MM.1S (cell line): ENCODE results near the gene SUN5.
"Not testable (repeated sequence)": the region's sequence is repeated elsewhere in the genome, so short reads cannot be mapped to it uniquely, and the experiment has no call there.

Experiments used
- CTCF ChIP-seq: fragments of 300-600 bp; sonication (generic); IDR thresholded peaks from 2 replicates; pipeline ENCODE4 v1.5.1; 2016; ENCODE audit warnings: antibody characterized with exemption, low read length, mixed read lengths
- EZH2 ChIP-seq: fragments of 300-600 bp; sonication (generic); optimal IDR thresholded peaks from 2 replicates; pipeline ENCODE3; 2017; ENCODE audit warnings: low read depth, mild to moderate bottlenecking, antibody characterized with exemption, low read length, mixed read lengths

DNA sequence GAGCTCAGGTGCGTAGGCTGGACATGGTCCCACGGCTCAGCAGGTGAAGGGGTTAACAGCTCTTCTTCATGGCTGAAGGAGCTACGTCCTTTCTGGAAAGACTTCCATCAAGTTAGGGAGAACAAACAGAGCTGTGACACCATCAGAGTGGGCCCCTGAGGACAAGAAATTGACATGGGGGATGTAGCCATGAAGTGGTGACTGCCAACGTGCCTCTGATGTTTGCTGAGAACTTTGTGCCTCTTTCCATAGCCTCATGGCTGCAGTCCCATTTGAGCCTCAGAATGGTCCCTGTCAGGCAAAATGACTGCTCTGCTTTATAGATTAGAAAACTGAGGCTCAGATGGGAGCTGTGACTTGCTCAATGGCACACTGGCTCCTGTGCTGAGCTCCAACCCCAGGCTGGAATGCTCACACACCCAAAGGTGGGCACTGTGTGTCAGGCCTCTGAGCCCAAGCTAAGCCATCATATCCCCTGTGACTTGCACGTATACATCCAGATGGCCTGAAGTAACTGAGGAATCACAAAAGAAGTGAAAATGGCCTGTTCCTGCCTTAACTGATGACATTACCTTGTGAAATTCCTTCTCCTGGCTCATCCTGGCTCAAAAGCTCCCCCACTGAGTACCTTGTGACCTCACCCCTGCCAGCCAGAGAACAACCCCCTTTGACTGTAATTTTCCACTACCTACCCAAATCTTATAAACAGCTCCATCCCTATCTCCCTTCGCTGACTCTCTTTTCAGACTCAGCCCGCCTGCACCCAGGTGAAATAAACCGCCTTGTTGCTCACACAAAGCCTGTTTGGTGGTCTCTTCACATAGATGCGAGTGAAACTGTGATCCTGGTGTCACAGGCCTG lies 29.8 kb downstream of the SUN5 start:
- TF ChIP-seq CTCF, EZH2: not testable (repeated sequence)
